Endothelial cell of umbilical vein (primary cell): ENCODE results near the gene HDAC11. TPM values are rescaled to one million over a fixed set of nuclear protein-coding genes. Genes with fewer than 3 reads are reported as not detected.

Experiments
- BruUV-seq: library from RNA; stranded (reverse); fragments of 400-500 nt; replicated peaks from 2 replicates; lab custom pipeline; 2021; lab: Mats Ljungman, UMichigan
- CTCF ChIA-PET: fragments of 300-600, 350-600 bp; sonication (Branson Sonifier 250); formaldehyde crosslinking; loops from one replicate; lab custom pipeline; 2021; ENCODE audit warnings: antibody characterized with exemption, inconsistent platforms; lab: Charles Lee
- POLR2A ChIA-PET: fragments of 300-600, 350-600 bp; sonication (Branson Sonifier 250); formaldehyde crosslinking; loops from one replicate; lab custom pipeline; 2021; ENCODE audit warnings: antibody characterized with exemption, inconsistent platforms; lab: Charles Lee
- DNase-seq: peaks from one replicate; pipeline ENCODE4 v3.0.0-alpha.2; 2011; ENCODE audit warnings: low read depth, low spot score
- FAIRE-seq: peaks from 2 replicates; lab custom pipeline; 2011; peaks lifted over from hg19 to GRCh38; lab: Jason Lieb, UNC
- H2AFZ ChIP-seq: 2 replicates; pipeline ENCODE4 v1.6.0; 2012; ENCODE audit warnings: low read depth, low read length, control low read depth, inconsistent platforms
- H3K27ac ChIP-seq: 2 replicates; pipeline ENCODE4 v1.5.1; 2011; ENCODE audit warnings: low read depth, mild to moderate bottlenecking, control low read depth, low read length, moderate library complexity; ENCODE audit not compliant: insufficient read depth
- H3K27me3 ChIP-seq, 2 experiments: 2 replicates each; pipeline versions ENCODE4 v1.6.0 to v1.6.1; 2011; ENCODE audit warnings: low read length in 2 of 2, mixed read lengths in 1 of 2; ENCODE audit not compliant: control insufficient read depth in 2 of 2, insufficient read depth in 2 of 2
- H3K36me3 ChIP-seq, 2 experiments: 2 replicates in 1 of 2; 3 replicates in 1 of 2; pipeline ENCODE4 v1.5.1; 2011; ENCODE audit warnings: low read length in 2 of 2, mild to moderate bottlenecking in 1 of 2, moderate library complexity in 1 of 2; ENCODE audit not compliant: control insufficient read depth in 2 of 2, insufficient read depth in 2 of 2; ENCODE audit errors: extremely low read depth in 1 of 2
- H3K4me1 ChIP-seq: 3 replicates; pipeline ENCODE4 v1.5.1; 2011; ENCODE audit warnings: mild to moderate bottlenecking, low read length; ENCODE audit not compliant: control insufficient read depth, insufficient read depth; ENCODE audit errors: extremely low read depth
- H3K4me2 ChIP-seq: 2 replicates; pipeline ENCODE4 v1.6.1; 2011; ENCODE audit warnings: low read length, control low read depth, mixed read lengths; ENCODE audit not compliant: insufficient read depth
- H3K4me3 ChIP-seq, 3 experiments: fragments of 200-600 bp in 1 of 3; sonication (generic), shearing (Covaris generic) in 1 of 3; replicated peaks in 1 of 3; 2 replicates each; pipeline ENCODE4 v1.5.1; 2011 to 2016; ENCODE audit warnings: control low read depth in 3 of 3, low read length in 3 of 3, mild to moderate bottlenecking in 2 of 3, inconsistent platforms in 1 of 3, low read depth in 1 of 3, moderate library complexity in 1 of 3; ENCODE audit not compliant: insufficient read depth in 1 of 3
- H3K79me2 ChIP-seq: 2 replicates; pipeline ENCODE4 v1.6.0; 2012; ENCODE audit warnings: low read length, inconsistent platforms; ENCODE audit not compliant: control insufficient read depth, insufficient read depth
- H3K9ac ChIP-seq: replicated peaks from 2 replicates; pipeline ENCODE3; 2011; ENCODE audit warnings: low read length, control low read depth; ENCODE audit not compliant: insufficient read depth; ENCODE audit errors: extremely low read depth
- H3K9me1 ChIP-seq: replicated peaks from 3 replicates; pipeline ENCODE4 v1.6.0; 2011; ENCODE audit warnings: mild to moderate bottlenecking, low read length; ENCODE audit not compliant: control insufficient read depth, insufficient read depth; ENCODE audit errors: extremely low read depth
- H3K9me3 ChIP-seq: replicated peaks from 2 replicates; pipeline ENCODE4 v1.5.1; 2012; ENCODE audit warnings: low read length, inconsistent platforms; ENCODE audit not compliant: control insufficient read depth, insufficient read depth
- H4K20me1 ChIP-seq: replicated peaks from 2 replicates; pipeline ENCODE3; 2011; ENCODE audit warnings: mild to moderate bottlenecking, low read length; ENCODE audit not compliant: control insufficient read depth, insufficient read depth; ENCODE audit errors: extremely low read depth
- CTCF ChIP-seq, 2 donors: IDR thresholded peaks; 1 replicate in 1 of 2; 2 replicates in 1 of 2; pipeline ENCODE4 v1.5.1; 2011; ENCODE audit warnings: low read length in 2 of 2, mild to moderate bottlenecking in 2 of 2, moderate library complexity in 2 of 2, control low read depth in 1 of 2, inconsistent platforms in 1 of 2, low read depth in 1 of 2; ENCODE audit not compliant: insufficient read depth in 1 of 2; ENCODE audit errors: extremely low read depth in 1 of 2
- EZH2 ChIP-seq: IDR thresholded peaks from 2 replicates; pipeline ENCODE4 v1.6.1; 2012; ENCODE audit warnings: borderline replicate concordance, low read depth, mild to moderate bottlenecking, moderate library complexity, low read length, inconsistent platforms; ENCODE audit not compliant: severe bottlenecking
- FOS ChIP-seq: IDR thresholded peaks from 2 replicates; pipeline ENCODE4 v1.6.1; 2011; ENCODE audit warnings: mild to moderate bottlenecking, low read length, moderate library complexity, borderline replicate concordance; ENCODE audit not compliant: insufficient read depth
- dilution Hi-C: fragments of 300-500 bp; cut with MboI; formaldehyde crosslinking; loops from one replicate; pipeline ENCODE4 v1.15.0; 2019; ENCODE audit warnings: low sequenced_read_pairs; ENCODE audit not compliant: extremely low pct_ligation_motif_present
- intact Hi-C: fragments of 100-400 bp; cut with micrococcal nuclease; formaldehyde crosslinking; loops from one replicate; pipeline ENCODE4 v1.10.0; 2022
- polyA plus RNA-seq, 4 experiments: library from polyadenylated mRNA; depleted of rRNA in 3 of 4; stranded (reverse) in 3 of 4; unstranded in 1 of 4; fragments of >200 nt; gene quantifications; 2 replicates each; pipeline versions ENCODE4 v1.2.1 to v1.2.3, GENCODE V29; 2011 to 2012; ENCODE audit warnings: missing spikeins in 1 of 4
- total RNA-seq: library from RNA; stranded (reverse); gene quantifications from 2 replicates; pipeline ENCODE4 v1.2.3, GENCODE V29; 2021

The HDAC11 gene
- total and polyA plus RNA-seq, 2 donors (not counting 3 experiments of a cell fraction or from before 2014, with no cell fraction given) = 6.8 to 8.8 TPM

- H3K9ac ChIP-seq = no peak overlapping the region
- H3K27me3 ChIP-seq = no peaks in the 10 kb centered on the region
- BruUV-seq = no TSS peak
- dilution Hi-C loops = no loop called here
- ChIA-PET CTCF (interaction anchor here (0.6 to 1.7 kb wide), 8 partner anchors 8 to 120 kb away, joined by 3 to 4 read pairs (median 3); no protein-coding TSS in a partner anchor), POLR2A (no interaction called here)
- H3K36me3 ChIP-seq = no peaks in the 10 kb centered on the region
- H2AFZ ChIP-seq = no peak overlapping the region
- TF ChIP-seq FOS (no peak), EZH2 (no peak), CTCF (IDR thresholded peaks at IDR 0.05; ENCODE audit: extremely low read depth in 1 of 2, insufficient read depth in 1 of 2, low read depth in 1 of 2, low read length in 2 of 2) (peak in 1 of 2 donors; percentile 24)
- FAIRE-seq (no peak), DNase-seq (no peak)
- H3K27ac ChIP-seq = no peak overlapping the region
- H4K20me1 ChIP-seq = no peaks in the 10 kb centered on the region
- no peaks in the 10 kb centered on the region for H3K9me3 ChIP-seq
- H3K4me3 ChIP-seq = no peak overlapping the region
- no peak overlapping the region for H3K4me2 ChIP-seq
- no peaks in the 10 kb centered on the region for H3K9me1 ChIP-seq
- H3K4me1 ChIP-seq = no peaks in the 10 kb centered on the region
- H3K79me2 ChIP-seq = no peaks in the 10 kb centered on the region
- intact Hi-C loops = no loop called here
Observed at GRCh38 chr3:13528217-13528867, 48.2 kb downstream of the HDAC11 start.
